ENCODE data around the gene CD86.
"Not testable (repeated sequence)": the region's sequence is repeated elsewhere in the genome, so short reads cannot be mapped to it uniquely, and the experiment has no call there.

Gene CD86

GRCh38 chr3:122151480-122151879, 96.3 kb downstream of the CD86 start:
- no peak for TF ChIP-seq CTCF (IDR thresholded peaks at IDR 0.05)
- H3K27ac Mint-ChIP-seq, result no peak overlapping the region
- H3K4me1 Mint-ChIP-seq, result no peaks in the 10 kb centered on the region
- no peak for DNase-seq
- peaks cover 4% of the 10 kb centered on the region for H3K36me3 Mint-ChIP-seq (ENCODE audit: low read depth)
- peaks cover 4% of the 10 kb centered on the region for H3K27me3 Mint-ChIP-seq (ENCODE audit: low read depth, poor library complexity)
- H3K9me3 Mint-ChIP-seq, result peaks cover 32% of the 10 kb centered on the region
- no peak overlapping the region for H3K4me3 Mint-ChIP-seq

- H3K4me1 Mint-ChIP-seq; H3K27ac Mint-ChIP-seq; H3K27me3 Mint-ChIP-seq (ENCODE audit: low read depth, poor library complexity); H3K4me3 Mint-ChIP-seq; H3K36me3 Mint-ChIP-seq (ENCODE audit: low read depth); DNase-seq: not testable (repeated sequence)
- peaks cover 45% of the 10 kb centered on the region for H3K9me3 Mint-ChIP-seq
These were observed 109.8 kb downstream of the CD86 start for GRCh38 chr3:122164983-122165382.

GRCh38 chr3:122167630-122168029, 112.5 kb downstream of the CD86 start:
- Mint-ChIP-seq H3K9me3 (peaks cover 31% of the 10 kb centered on the region), H3K4me3 (no peak overlapping the region), H3K4me1 (no peaks in the 10 kb centered on the region), H3K27ac (no peak overlapping the region), H3K27me3 (ENCODE audit: low read depth, poor library complexity) (peaks cover 7% of the 10 kb centered on the region), H3K36me3 (ENCODE audit: low read depth) (peaks cover 4% of the 10 kb centered on the region)
- no peak for DNase-seq
- TF ChIP-seq CTCF (IDR thresholded peaks at IDR 0.05), result no peak

GRCh38 chr3:122168044-122168443, 112.9 kb downstream of the CD86 start:
- Mint-ChIP-seq H3K4me3 (no peak overlapping the region), H3K36me3 (ENCODE audit: low read depth) (peaks cover 4% of the 10 kb centered on the region), H3K27ac (no peak overlapping the region), H3K27me3 (ENCODE audit: low read depth, poor library complexity) (peaks cover 7% of the 10 kb centered on the region), H3K4me1 (no peaks in the 10 kb centered on the region), H3K9me3 (peaks cover 31% of the 10 kb centered on the region)
- no peak for DNase-seq
- TF ChIP-seq CTCF (IDR thresholded peaks at IDR 0.05), result no peak

- DNase-seq, result no peak
- no peak overlapping the region for H3K27ac Mint-ChIP-seq
- H3K36me3 Mint-ChIP-seq (ENCODE audit: low read depth), result peaks cover 4% of the 10 kb centered on the region
- H3K9me3 Mint-ChIP-seq, result peaks cover 36% of the 10 kb centered on the region
- peaks cover 12% of the 10 kb centered on the region for H3K27me3 Mint-ChIP-seq (ENCODE audit: low read depth, poor library complexity)
- no peak overlapping the region for H3K4me3 Mint-ChIP-seq
- no peaks in the 10 kb centered on the region for H3K4me1 Mint-ChIP-seq
- TF ChIP-seq CTCF (IDR thresholded peaks at IDR 0.05), result no peak
These were observed 114.7 kb downstream of the CD86 start for GRCh38 chr3:122169911-122170310.

Measured in nephron progenitor cell (in vitro differentiated cells).